Activated CD8-positive, alpha-beta memory T cell treated with anti-CD3 and anti-CD28 coated beads for 4 hours (primary cell): ENCODE measurements around the gene BRICD5.

Experiments used
- DNase-seq, 2 donors: peaks; one replicate each; pipeline ENCODE4 v3.0.0-alpha.2; 2020; ENCODE audit warnings: low read depth in 2 of 2

The BRICD5 gene

DNA sequence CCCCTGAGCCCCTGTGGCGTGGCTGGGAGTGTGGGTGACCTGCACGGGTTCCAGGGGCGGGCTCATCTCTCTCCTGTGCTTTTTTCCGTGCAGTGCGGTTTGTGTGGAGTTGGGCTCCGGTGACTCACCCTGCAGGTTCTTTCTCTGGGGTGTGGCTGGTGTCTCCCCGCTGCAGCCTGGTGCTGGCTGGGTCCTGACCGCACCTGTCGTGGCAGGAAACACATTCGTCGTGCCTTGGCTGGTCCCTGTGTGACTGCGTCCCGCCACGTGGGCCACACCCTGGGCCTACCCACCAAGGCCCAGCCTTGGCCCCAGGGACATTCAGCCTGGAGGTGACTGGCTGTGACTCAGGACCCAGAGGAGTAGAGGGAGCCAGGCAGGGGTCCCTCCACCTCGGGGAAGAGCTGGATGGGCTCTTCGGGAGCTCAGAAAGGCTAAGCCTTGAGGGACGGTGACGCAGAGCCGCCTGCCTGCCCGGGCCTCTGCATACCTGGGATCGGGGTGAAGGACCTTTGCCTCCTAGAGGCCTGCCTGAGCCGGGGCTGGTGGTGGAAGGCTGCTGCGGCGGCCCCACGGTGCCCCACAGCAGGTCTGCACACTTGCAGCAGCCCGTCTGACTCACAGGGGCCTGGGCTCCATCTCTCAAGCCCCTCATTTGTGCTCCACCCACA is 47.3 kb downstream of the BRICD5 start:
- DNase-seq, result no peak

- DNase-seq, result no peak
Measured at GRCh38 chr16:2162676-2163118, 48.0 kb downstream of the BRICD5 start.

DNA sequence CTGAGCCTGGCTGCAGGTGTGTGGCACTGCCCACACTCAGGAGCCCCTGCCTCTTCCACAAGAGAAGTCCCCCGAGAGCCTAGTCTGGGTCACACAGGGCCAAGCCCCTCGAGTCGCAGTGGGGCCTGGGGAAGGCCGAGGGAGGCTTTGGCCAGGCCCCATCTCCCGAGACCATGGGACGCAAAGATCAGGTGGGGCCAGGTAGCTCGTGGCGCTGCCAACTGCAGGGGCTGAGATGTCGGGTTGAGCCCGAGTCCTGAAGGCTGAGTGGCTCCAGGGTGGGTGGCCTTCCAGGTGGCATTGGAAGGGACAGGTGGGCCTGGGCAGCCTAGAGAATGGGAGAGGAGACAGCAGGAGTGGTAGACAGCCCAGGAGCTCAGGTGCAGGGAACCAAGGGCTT is 48.8 kb downstream of the BRICD5 start:
- DNase-seq, result no peak

DNA sequence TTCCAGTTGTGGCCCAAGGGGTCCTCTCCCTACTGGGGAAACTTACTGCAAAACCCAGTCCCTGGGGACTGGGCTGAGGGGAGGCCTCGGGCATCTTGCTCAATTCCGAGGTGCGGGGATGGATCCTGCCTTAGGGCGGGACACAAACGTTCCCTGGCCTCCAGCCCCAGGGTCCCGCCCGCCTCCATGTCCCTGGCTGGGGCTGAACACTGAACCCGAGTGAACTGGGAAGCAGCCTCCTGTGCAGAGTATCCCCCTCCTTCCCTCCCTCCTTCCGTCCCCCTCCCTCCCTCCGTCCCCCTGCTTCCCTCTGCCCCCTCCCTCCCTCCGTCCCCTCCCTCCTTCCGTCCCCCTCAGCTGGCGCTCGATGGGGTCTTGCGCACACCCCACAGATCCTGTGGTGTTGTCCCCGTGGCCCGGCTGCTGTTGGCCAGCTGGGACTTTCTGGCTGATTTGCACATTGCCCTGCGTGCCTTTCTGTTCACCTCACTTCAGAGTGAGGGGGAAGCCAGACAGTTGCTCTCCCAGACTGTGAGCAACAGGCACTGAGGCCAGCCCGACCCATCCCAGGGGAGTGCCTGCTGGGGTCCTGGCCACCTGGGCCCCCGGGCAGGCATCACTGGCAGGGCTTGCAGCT is 49.6 kb downstream of the BRICD5 start:
- DNase-seq, result no peak
